Liver (tissue), 9 donors: ENCODE results near the gene C12orf75. TPM values are rescaled to one million over a fixed set of nuclear protein-coding genes. Genes with fewer than 3 reads are reported as not detected.
A peak's percentile ranks its signal among the peaks of the same experiment; 100 is the strongest.

Source experiments
- DNase-seq: peaks from one replicate; pipeline ENCODE4 v3.0.0-alpha.2; 2017; ENCODE audit warnings: low spot score
- H3K27ac ChIP-seq, 2 donors: one replicate each; pipeline ENCODE4 v1.7.0; 2013; ENCODE audit warnings: inconsistent platforms in 2 of 2, low read length in 2 of 2, control low read depth in 1 of 2, low read depth in 1 of 2, mild to moderate bottlenecking in 1 of 2
- H3K27me3 ChIP-seq, 4 donors: one replicate each; pipeline versions ENCODE4 v1.6.1 to v1.7.0; 2013; ENCODE audit warnings: low read length in 3 of 4, inconsistent platforms in 1 of 4, mild to moderate bottlenecking in 1 of 4, moderate library complexity in 1 of 4; ENCODE audit not compliant: control insufficient read depth in 4 of 4, insufficient read depth in 4 of 4
- H3K36me3 ChIP-seq, 4 donors: one replicate each; pipeline versions ENCODE4 v1.6.1 to v1.7.0; 2013; ENCODE audit warnings: low read length in 3 of 4, mild to moderate bottlenecking in 3 of 4, low read depth in 1 of 4, moderate library complexity in 1 of 4; ENCODE audit not compliant: control insufficient read depth in 4 of 4, insufficient read depth in 3 of 4
- H3K4me1 ChIP-seq, 4 donors: one replicate each; pipeline versions ENCODE4 v1.6.1 to v1.7.0; 2013; ENCODE audit warnings: low read length in 3 of 4, mild to moderate bottlenecking in 3 of 4, moderate library complexity in 1 of 4; ENCODE audit not compliant: control insufficient read depth in 4 of 4, insufficient read depth in 4 of 4
- H3K4me3 ChIP-seq, 3 donors: one replicate each; pipeline versions ENCODE4 v1.6.1 to v1.7.0; 2013; ENCODE audit warnings: low read length in 3 of 3, control low read depth in 1 of 3, low read depth in 1 of 3, mild to moderate bottlenecking in 1 of 3
- H3K9ac ChIP-seq, 2 donors: one replicate each; pipeline ENCODE4 v1.7.0; 2013; ENCODE audit warnings: low read length in 2 of 2, mild to moderate bottlenecking in 2 of 2, moderate library complexity in 2 of 2, control low read depth in 1 of 2, low read depth in 1 of 2
- H3K9me3 ChIP-seq, 4 donors: one replicate each; pipeline versions ENCODE4 v1.6.1 to v1.7.0; 2013; ENCODE audit warnings: low read length in 3 of 4; ENCODE audit not compliant: control insufficient read depth in 4 of 4
- ATF3 ChIP-seq: IDR thresholded peaks from 2 replicates; pipeline ENCODE4 v1.6.1; 2016; ENCODE audit warnings: antibody characterized with exemption
- CTCF ChIP-seq: fragments of 150-350 bp; IDR thresholded peaks from 2 replicates; pipeline ENCODE4 v1.5.1; 2017; ENCODE audit warnings: improper control_type of control experiment, low read depth, low read length; ENCODE audit not compliant: missing input control
- EGR1 ChIP-seq, 2 donors: IDR thresholded peaks; 2 replicates each; pipeline ENCODE4 v1.6.1; 2016 to 2018; ENCODE audit warnings: antibody characterized with exemption in 2 of 2, low read depth in 2 of 2
- FOXA1 ChIP-seq: IDR thresholded peaks from 2 replicates; pipeline ENCODE4 v1.6.1; 2016; ENCODE audit warnings: antibody characterized with exemption
- FOXA2 ChIP-seq: IDR thresholded peaks from 2 replicates; pipeline ENCODE4 v1.6.1; 2016; ENCODE audit warnings: antibody characterized with exemption
- GABPA ChIP-seq, 2 donors: IDR thresholded peaks in 1 of 2; conservative IDR thresholded peaks in 1 of 2; 2 replicates each; pipeline ENCODE4 v1.6.1; 2016; ENCODE audit warnings: antibody characterized with exemption in 2 of 2, mild to moderate bottlenecking in 1 of 2, moderate library complexity in 1 of 2
- HNF4A ChIP-seq, 2 donors: conservative IDR thresholded peaks; 2 replicates each; pipeline ENCODE4 v1.6.1; 2016; ENCODE audit warnings: antibody characterized with exemption in 2 of 2, mild to moderate bottlenecking in 2 of 2
- HNF4G ChIP-seq: IDR thresholded peaks from 2 replicates; pipeline ENCODE4 v1.6.1; 2016; ENCODE audit warnings: antibody characterized with exemption
- JUND ChIP-seq, 2 donors: IDR thresholded peaks; 2 replicates each; pipeline ENCODE4 v1.6.1; 2016; ENCODE audit warnings: antibody characterized with exemption in 2 of 2
- MAX ChIP-seq: IDR thresholded peaks from 2 replicates; pipeline ENCODE4 v1.6.1; 2016; ENCODE audit warnings: antibody characterized with exemption
- NR2F2 ChIP-seq: IDR thresholded peaks from 2 replicates; pipeline ENCODE4 v1.6.1; 2016; ENCODE audit warnings: antibody characterized with exemption
- REST ChIP-seq: IDR thresholded peaks from 2 replicates; pipeline ENCODE4 v1.6.1; 2016; ENCODE audit warnings: antibody characterized with exemption, mild to moderate bottlenecking
- RXRA ChIP-seq, 2 donors: IDR thresholded peaks; 2 replicates each; pipeline ENCODE4 v1.6.1; 2017 to 2018; ENCODE audit warnings: antibody characterized with exemption in 2 of 2, mild to moderate bottlenecking in 1 of 2
- SP1 ChIP-seq: IDR thresholded peaks from 2 replicates; pipeline ENCODE4 v1.6.1; 2018; ENCODE audit warnings: antibody characterized with exemption, mild to moderate bottlenecking
- TAF1 ChIP-seq: conservative IDR thresholded peaks from 2 replicates; pipeline ENCODE4 v1.6.1; 2016; ENCODE audit warnings: antibody characterized with exemption, mild to moderate bottlenecking
- YY1 ChIP-seq: IDR thresholded peaks from 2 replicates; pipeline ENCODE4 v1.6.1; 2016; ENCODE audit warnings: antibody characterized with exemption, mild to moderate bottlenecking
- ZBTB33 ChIP-seq: IDR thresholded peaks from 2 replicates; pipeline ENCODE4 v1.6.1; 2016; ENCODE audit warnings: antibody characterized with exemption
- WGBS: extraction: QIAGEN DNeasy Blood & Tissue Kit; methylation state at CpG from one replicate; pipeline ENCODE4 v1.1.7; 2013; 5-methylcytosine and 5-hydroxymethylcytosine counted together
- polyA plus RNA-seq, 2 donors: library from polyadenylated mRNA; stranded (reverse) in 1 of 2; unstranded in 1 of 2; fragments of 200-250 nt in 1 of 2; fragments of >200 nt in 1 of 2; fragmentation: Nextera tagmentation in 1 of 2; extraction: Ambion mirVana in 1 of 2; gene quantifications; one replicate each; pipeline versions ENCODE4 v1.2.1 to v1.2.3, GENCODE V29; 2013 to 2015
- total RNA-seq, 2 donors: library from RNA; depleted of rRNA; stranded (reverse); fragments of >200 nt; gene quantifications; one replicate each; pipeline ENCODE4 v1.2.3, GENCODE V29; 2014
- donor health status: healthy.
- donor health status: healthy.
- donor health status: healthy.
- donor health status: healthy.
- donor health status: healthy.

C12orf75 gene
- total and polyA plus RNA-seq, 4 donors: 1.2 to 3.9 (median 2.8) TPM

- DNase-seq: no peak
- no peaks in the 10 kb centered on the region for H3K9me3 ChIP-seq
- TF ChIP-seq SP1 (peak; percentile 70), JUND (IDR thresholded peaks at IDR 0.05) (no peak), CTCF (no peak), HNF4A (conservative IDR thresholded peaks at IDR 0.05) (peak; percentile 64 to 80), YY1 (no peak), EGR1 (IDR thresholded peaks at IDR 0.05; ENCODE audit: low read depth in 2 of 2) (no peak), FOXA2 (no peak), GABPA (IDR thresholded peaks at IDR 0.05 in 1 of 2, conservative IDR thresholded peaks at IDR 0.05 in 1 of 2) (no peak), RXRA (IDR thresholded peaks at IDR 0.05) (peak; percentile 41 to 61), MAX (no peak), TAF1 (no peak), NR2F2 (no peak), HNF4G (no peak), ATF3 (peak; percentile 55), FOXA1 (no peak)
- no peaks in the 10 kb centered on the region for H3K36me3 ChIP-seq
- no peak overlapping the region for H3K9ac ChIP-seq
- no peak overlapping the region for H3K4me3 ChIP-seq
- WGBS: 46% methylated on average over 7 of the region's 7 CpGs
- no peak overlapping the region for H3K27ac ChIP-seq
- H3K27me3 ChIP-seq: no peaks in the 10 kb centered on the region
- peaks cover 0 to 6% (median 1%) of the 10 kb centered on the region in 4 donors for H3K4me1 ChIP-seq
Observed at GRCh38 chr12:105399428-105400081, 69.1 kb downstream of the C12orf75 start.

GRCh38 chr12:105400227-105400626 is 69.7 kb downstream of the C12orf75 start:
- H3K27me3 ChIP-seq: no peaks in the 10 kb centered on the region
- TF ChIP-seq YY1 (no peak), FOXA2 (no peak), ATF3 (no peak), HNF4G (no peak), ZBTB33 (no peak), JUND (IDR thresholded peaks at IDR 0.05) (no peak), EGR1 (IDR thresholded peaks at IDR 0.05; ENCODE audit: low read depth in 2 of 2) (no peak), REST (no peak), FOXA1 (no peak), MAX (no peak), TAF1 (no peak)
- H3K9me3 ChIP-seq: no peaks in the 10 kb centered on the region
- H3K9ac ChIP-seq: no peak overlapping the region
- no peak overlapping the region for H3K27ac ChIP-seq
- no peak for DNase-seq
- WGBS: 94% methylated on average over 4 of the region's 4 CpGs
- H3K4me1 ChIP-seq: peaks cover 0 to 6% (median 1%) of the 10 kb centered on the region in 4 donors
- H3K36me3 ChIP-seq: no peaks in the 10 kb centered on the region
- no peak overlapping the region for H3K4me3 ChIP-seq
